ENCODE data around the gene LSM5.
A peak's percentile ranks its signal among the peaks of the same experiment; 100 is the strongest.
"Not testable (repeated sequence)": the region's sequence is repeated elsewhere in the genome, so short reads cannot be mapped to it uniquely, and the experiment has no call there.

Gene LSM5

GRCh38 chr7:32502728-32503127 is 12.5 kb upstream of the LSM5 start:
- DNase-seq = no peak

DNA sequence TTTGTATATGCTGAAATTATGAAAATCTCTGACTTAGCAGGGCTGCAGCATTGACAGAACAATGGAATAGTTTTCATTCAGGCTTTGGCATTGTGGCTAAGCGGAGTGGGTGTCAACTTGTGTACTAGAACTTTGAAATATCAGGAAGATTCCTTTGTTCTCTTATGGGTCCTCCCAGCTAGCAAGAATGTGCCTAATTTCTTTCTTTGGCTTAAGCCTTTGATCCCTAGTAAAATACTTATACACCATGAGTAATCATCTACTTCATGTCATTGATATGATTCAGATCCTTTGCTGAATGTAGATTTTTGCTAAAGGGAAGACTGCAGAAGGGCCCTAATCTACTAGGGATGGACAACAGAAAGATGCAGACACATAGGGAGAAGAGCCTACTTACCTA is 11.3 kb upstream of the LSM5 start:
- no peak for DNase-seq

DNA sequence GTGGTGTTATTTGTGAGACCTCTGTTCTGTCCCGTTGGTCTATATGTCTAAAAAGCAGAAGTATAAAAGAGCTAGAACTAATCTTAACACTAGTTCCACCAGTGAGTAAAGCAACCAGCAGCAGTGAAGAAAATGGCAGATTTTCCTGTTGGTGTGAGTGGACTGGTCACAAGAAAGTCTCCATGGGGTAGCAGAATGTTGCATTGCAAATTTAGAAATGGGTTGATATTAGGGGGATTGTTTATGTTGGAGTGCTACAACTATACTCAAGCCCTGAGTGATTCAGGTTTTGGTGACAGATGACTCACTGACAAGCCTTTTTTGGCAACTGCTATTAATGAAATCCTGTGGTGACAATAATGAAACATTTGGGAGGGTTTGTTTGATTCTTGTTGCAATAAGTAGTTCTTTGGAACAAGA is 10.8 kb upstream of the LSM5 start:
- DNase-seq = no peak

DNA sequence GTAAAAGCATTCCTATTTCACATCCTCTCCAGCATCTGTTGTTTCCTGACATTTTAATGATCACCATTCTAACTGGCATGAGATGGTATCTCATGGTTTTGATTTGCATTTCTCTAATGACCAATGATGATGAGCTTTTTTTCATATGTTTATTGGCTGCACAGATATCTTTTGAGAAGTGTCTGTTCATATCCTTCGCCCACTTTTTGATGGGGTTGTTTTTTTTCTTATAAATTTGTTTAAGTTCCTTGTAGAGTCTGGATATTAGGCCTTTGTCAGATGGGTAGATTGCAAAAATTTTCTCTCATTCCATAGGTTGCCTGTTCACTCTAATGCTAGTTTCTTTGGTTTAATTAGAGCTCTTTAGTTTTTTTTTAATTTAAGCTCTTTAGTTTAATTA is 10.0 kb upstream of the LSM5 start:
- not testable (repeated sequence) for DNase-seq

DNA sequence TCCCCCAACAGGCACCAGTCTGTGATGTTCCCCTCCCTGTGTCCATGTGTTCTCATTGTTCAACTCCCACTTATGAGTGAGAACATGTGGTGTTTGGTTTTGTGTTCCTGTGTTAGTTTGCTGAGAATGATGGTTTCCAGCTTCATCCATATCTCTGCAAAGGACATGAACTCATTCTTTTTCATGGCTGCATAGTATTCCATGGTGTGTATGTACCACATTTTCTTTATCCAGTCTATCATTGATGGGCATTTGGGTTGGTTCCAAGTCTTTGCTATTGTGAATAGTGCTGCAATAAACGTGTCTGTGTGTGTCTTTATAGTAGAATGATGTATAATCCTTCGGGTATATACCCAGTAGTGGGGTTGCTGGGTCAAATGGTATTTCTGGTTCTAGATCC is 9.6 kb upstream of the LSM5 start:
- not testable (repeated sequence) for DNase-seq

GRCh38 chr7:32496052-32496813 is 6.1 kb upstream of the LSM5 start:
- DNase-seq = peak; percentile 25

- peak; percentile 79 for DNase-seq
These were observed 5.3 kb upstream of the LSM5 start, which contains the start of gene AVL9 for GRCh38 chr7:32495298-32496051. Gene AVL9 (plus strand): TSS chr7:32495489. CDS start chr7:32495710, 221 bp downstream.

- no peak for DNase-seq
These were observed 4.7 kb upstream of the LSM5 start for GRCh38 chr7:32494946-32495297.

DNA sequence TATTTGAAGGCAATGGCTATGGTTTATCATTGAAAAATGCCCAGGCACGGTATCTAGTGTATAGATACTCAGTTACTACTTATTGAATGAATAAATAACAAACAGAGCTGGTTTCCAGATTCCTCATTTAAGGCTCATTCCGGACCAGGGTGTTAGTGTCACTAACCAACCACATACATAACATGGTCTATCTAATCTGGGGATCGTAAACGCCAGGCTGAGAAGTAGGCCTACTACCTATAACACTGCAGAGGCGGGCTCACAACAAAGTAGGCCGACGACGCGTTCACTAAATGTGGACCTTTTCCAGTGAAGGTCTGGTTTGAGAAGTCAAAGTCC is 423 bp downstream of the LSM5 start:
- DNase-seq = no peak

DNA sequence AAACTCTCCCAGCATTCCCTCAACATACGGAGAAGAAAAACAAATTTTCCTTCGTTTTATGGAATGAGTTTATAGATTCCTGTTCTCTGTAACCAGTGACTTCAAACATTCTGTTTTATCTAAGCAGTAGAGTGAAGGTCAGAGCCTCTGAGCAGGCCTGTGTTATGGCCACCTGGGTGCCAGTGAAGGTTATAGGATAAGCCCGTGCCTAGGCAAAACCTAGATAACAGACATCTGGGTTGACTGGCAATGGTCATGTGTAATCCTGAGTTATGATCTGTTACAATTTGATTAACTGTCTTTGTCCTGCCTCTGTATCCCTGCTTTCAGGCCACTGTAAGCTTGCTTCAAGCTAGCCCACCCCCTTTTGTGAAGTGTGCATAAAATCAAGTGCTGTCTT is 8.3 kb downstream of the LSM5 start:
- no peak for DNase-seq

- no peak for DNase-seq
These were observed 9.0 kb downstream of the LSM5 start for GRCh38 chr7:32481176-32481575.

DNA sequence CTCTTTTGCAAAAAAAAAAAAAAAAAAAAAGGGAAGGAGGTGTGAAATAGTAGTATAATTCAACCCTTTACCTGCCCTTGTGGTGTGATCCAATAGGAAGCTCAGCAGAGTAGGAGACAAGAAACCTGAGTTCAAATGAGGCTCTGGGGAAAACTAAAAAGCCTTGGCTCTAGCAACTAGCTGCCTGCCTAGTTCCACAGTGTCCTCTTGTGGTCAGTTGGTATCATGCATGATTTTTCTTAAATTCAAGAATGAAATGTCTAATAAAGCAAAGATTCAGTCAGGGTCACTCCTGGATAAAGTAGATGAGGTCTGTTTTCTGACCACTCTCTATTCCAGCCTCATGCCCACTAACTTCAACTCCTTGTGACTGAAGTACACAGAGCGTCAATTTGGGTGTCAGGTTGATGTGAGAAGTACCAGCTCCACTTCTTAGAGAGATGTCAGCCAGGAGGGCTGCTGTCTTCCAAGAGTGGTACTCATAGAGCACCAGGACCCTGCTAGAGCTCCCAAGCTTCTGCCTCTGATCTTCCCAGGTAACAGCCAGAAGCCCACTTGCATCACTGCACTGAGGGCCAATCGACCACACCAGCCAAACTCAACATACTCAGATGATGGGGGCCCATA is 10.5 kb downstream of the LSM5 start:
- peak; percentile 52 for DNase-seq

DNA sequence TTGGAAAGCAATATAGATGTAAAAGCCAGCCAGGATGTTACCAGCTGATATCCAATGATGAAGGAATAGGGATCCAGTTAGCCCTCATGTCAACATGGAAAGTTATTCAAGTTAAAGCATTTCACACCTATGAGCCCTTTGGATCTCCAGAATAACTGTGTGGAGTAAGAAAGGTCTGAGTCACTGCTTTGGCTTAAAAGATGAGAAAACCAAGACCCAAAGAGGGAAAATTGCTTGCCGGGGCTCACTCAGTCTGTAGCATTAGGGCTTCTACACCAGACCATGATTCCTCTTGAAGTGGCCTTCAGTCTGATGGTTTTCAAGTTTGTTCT is 12.6 kb downstream of the LSM5 start:
- no peak for DNase-seq

GRCh38 chr7:32476816-32477648 is 13.1 kb downstream of the LSM5 start:
- DNase-seq = peak; percentile 17

- no peak for DNase-seq
These were observed 16.2 kb downstream of the LSM5 start for GRCh38 chr7:32474008-32474407.

GRCh38 chr7:32472015-32472414 is 18.2 kb downstream of the LSM5 start:
- no peak for DNase-seq

- DNase-seq = no peak
These were observed 19.3 kb downstream of the LSM5 start for GRCh38 chr7:32470871-32471270.

DNA sequence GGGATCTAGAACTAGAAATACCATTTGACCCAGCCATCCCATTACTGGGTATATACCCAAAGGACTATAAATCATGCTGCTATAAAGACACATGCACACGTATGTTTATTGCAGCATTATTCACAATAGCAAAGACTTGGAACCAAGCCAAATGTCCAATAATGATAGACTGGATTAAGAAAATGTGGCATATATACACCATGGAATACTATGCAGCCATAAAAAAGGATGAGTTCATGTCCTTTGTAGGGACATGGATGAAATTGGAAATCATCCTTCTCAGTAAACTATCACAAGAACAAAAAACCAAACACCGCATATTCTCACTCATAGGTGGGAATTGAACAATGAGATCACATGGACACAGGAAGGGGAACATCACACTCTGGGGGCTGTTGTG is 20.2 kb downstream of the LSM5 start:
- DNase-seq = not testable (repeated sequence)

- DNase-seq = not testable (repeated sequence)
These were observed 25.4 kb downstream of the LSM5 start for GRCh38 chr7:32464641-32465416.

GRCh38 chr7:32462977-32463376 is 27.2 kb downstream of the LSM5 start:
- DNase-seq = no peak

DNA sequence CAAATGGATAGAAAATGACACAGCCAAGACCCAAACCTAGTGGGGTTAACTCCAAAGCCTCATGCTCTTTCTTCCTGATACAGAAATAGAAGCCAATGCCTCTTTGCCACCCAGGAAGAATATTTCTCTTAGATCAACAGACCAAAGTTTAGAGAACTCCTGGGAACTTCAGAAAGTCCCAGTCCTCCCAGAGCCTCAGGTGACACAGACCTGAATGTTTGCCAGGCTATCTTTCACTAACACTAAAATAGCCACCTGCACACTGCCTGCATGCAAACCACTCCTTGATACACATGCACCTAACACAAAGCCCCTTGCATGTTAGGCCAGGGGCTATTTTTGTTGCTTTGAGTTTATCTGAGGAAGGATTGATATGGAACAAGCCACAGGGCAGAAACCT is 27.7 kb downstream of the LSM5 start:
- DNase-seq = no peak

DNA sequence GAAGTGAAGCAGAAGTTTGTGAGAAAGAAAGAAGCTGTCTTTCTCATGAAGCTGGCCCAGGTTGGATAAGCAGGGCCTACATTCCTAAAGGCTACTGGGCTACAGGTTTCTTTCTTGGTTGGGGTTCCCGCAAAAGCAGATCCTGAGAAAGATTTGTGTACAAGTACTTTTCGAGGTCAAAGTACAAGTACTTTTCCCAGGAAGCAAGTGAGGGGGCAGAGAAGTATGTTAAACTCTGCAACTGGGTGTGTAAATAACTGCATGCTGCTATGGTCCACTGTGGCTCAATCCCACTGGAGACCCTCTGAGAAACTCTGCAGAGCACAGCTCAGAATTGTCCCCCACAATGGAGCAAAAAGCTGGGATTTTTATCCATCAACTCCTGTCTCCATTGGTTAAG is 28.7 kb downstream of the LSM5 start:
- no peak for DNase-seq

DNA sequence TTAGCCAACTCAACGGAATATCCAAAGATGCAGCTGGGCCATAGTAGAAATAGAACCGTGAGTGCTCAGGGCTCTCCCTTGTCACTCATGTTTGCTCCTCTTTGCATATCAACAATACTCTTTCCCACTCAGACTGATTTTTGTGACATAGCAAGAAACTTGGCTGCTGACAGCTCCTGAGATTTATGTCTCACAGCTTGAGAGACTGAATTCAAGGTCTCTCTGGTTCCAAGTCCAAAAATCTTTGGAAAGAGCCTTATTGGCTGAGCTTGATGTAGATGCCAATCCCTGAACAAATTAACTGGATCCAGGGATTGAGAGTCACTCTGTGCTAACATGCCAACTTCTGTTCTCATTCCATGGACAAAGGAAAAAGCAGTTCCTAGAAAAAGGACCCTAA is 30.4 kb downstream of the LSM5 start:
- DNase-seq = no peak

Data from NCI-H510A treated with DMSO at 0.1 percent for 48 hours (cell line).